K562 (cell line): ENCODE data around the gene NR6A1.

Experiments used
- CTCF ChIP-seq, 3 experiments: IDR thresholded peaks in 2 of 3; conservative IDR thresholded peaks in 1 of 3; 2 replicates each; pipeline ENCODE4 v1.5.1; 2011 to 2012; ENCODE audit warnings: low read length in 3 of 3, mild to moderate bottlenecking in 3 of 3, control low read depth in 2 of 3, improper control_type of control experiment in 1 of 3, inconsistent platforms in 1 of 3, low read depth in 1 of 3, mixed read lengths in 1 of 3, moderate library complexity in 1 of 3; ENCODE audit not compliant: insufficient read depth in 2 of 3
- TAF1 ChIP-seq: IDR thresholded peaks from 2 replicates; pipeline ENCODE4 v1.6.1; 2011; ENCODE audit warnings: mild to moderate bottlenecking, low read length, moderate library complexity; ENCODE audit not compliant: insufficient read depth, control insufficient read depth, severe bottlenecking; ENCODE audit errors: extremely low read depth

DNA sequence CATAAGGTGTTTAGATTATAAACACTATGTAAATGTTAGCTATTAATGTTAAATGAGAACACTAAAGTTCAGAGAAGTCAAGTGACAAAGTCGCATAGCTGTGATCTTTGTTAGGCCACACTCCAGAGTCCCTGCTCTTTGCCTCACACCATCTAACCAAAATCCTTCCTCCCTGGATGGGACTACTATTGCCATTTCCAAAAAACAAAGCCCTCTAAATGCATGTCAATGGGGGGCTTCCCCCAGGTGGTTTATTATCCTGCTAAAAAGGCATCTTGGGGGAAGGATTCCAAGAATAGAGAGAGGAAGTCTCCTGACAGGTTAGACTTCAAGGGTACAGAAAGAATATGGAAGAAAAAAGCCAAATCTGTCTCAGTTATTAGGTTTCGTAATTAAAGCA, 10.4 kb downstream of the NR6A1 start:
- TF ChIP-seq CTCF (IDR thresholded peaks at IDR 0.05 in 2 of 3, conservative IDR thresholded peaks at IDR 0.05 in 1 of 3; ENCODE audit: insufficient read depth in 2 of 3, low read depth in 1 of 3, low read length in 3 of 3) (no peak), TAF1 (no peak)
